GM18858 (cell line): Measurements from ENCODE around the gene EBI3.
A peak's percentile ranks its signal among the peaks of the same experiment; 100 is the strongest.
"Not testable (repeated sequence)": the region's sequence is repeated elsewhere in the genome, so short reads cannot be mapped to it uniquely, and the experiment has no call there.

Source experiments
- ATAC-seq: cut with Tn5 transposase; IDR thresholded peaks from one replicate; pipeline ENCODE4 v1.9.1; 2021; ENCODE audit not compliant: unreplicated experiment

The EBI3 gene

GRCh38 chr19:4229179-4229931, at the start of gene EBI3:
TSS of gene EBI3 (plus strand) at chr19:4229523. CDS start at chr19:4229551, 28 bp downstream.
- no peak for ATAC-seq

GRCh38 chr19:4181053-4181508, 48.2 kb upstream of the EBI3 start:
- no peak for ATAC-seq

- peak; percentile 41 for ATAC-seq
Measured at GRCh38 chr19:4182084-4182810, 47.1 kb upstream of the EBI3 start, which contains the start of the genes ANKRD24 and SIRT6. TSS of gene ANKRD24 (plus strand) at chr19:4182689. CDS start at chr19:4186426, 3,737 bp downstream. TSS of gene SIRT6 (minus strand) at chr19:4182563. CDS start at chr19:4182539, 24 bp downstream.

GRCh38 chr19:4183967-4184717, 45.2 kb upstream of the EBI3 start:
- ATAC-seq, result no peak

- no peak for ATAC-seq
Measured at GRCh38 chr19:4184718-4185352, 44.5 kb upstream of the EBI3 start.

- no peak for ATAC-seq
Measured at GRCh38 chr19:4185413-4186086, 43.8 kb upstream of the EBI3 start.

GRCh38 chr19:4186087-4186993, 43.0 kb upstream of the EBI3 start:
- ATAC-seq, result no peak

- ATAC-seq, result no peak
Measured at GRCh38 chr19:4187313-4188122, 41.8 kb upstream of the EBI3 start.

GRCh38 chr19:4189641-4190040, 39.7 kb upstream of the EBI3 start:
- ATAC-seq, result no peak

GRCh38 chr19:4192537-4192936, 36.8 kb upstream of the EBI3 start:
- not testable (repeated sequence) for ATAC-seq

GRCh38 chr19:4194353-4194752, 35.0 kb upstream of the EBI3 start:
- ATAC-seq, result no peak

- no peak for ATAC-seq
Measured at GRCh38 chr19:4196009-4196408, 33.3 kb upstream of the EBI3 start.

- no peak for ATAC-seq
Measured at GRCh38 chr19:4196587-4197148, 32.7 kb upstream of the EBI3 start.

GRCh38 chr19:4197228-4197624, 32.1 kb upstream of the EBI3 start:
- no peak for ATAC-seq

GRCh38 chr19:4197625-4198466, 31.5 kb upstream of the EBI3 start:
- no peak for ATAC-seq

GRCh38 chr19:4198467-4199126, 30.7 kb upstream of the EBI3 start:
- no peak for ATAC-seq
